ENCODE measurements around the gene GSE1. TPM values are rescaled to one million over a fixed set of nuclear protein-coding genes. Genes with fewer than 3 reads are reported as not detected.

GSE1 gene
- total RNA-seq, 2 donors from 2014 or later: 72.6 to 96.2 TPM

DNA sequence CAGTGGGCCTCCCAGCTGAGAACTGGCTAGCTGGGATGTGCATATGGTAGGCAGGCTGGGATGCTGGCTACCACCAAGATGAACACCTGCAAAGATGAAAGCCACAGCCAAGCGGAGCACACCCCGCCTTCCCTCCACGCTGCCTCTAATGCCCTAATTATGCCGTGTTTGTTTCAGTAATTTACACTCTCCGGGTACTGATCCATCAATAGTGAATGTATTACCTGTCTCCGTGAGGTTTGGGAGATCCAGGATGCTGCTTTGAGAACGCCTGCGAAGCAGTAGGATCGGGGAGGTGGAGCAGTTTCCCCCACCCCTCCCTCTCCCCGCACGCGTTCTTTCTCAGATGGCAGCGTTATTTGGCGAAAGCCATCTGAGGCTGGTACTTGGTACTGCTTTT, 28.9 kb upstream of the GSE1 start:
- DNase-seq (ENCODE audit: low spot score) (no peak), ATAC-seq (ENCODE audit: insufficient number of reproducible peaks, low FRiP score, low read depth) (no peak)
- Histone ChIP-seq H3K9me3 (no peaks in the 10 kb centered on the region), H3K27me3 (replicated peaks; ENCODE audit: insufficient read depth) (no peaks in the 10 kb centered on the region), H3K36me3 (no peaks in the 10 kb centered on the region), H3K27ac (no peak overlapping the region), H3K4me1 (ENCODE audit: control insufficient read depth in 1 of 2, low read depth in 2 of 2) (peaks cover 4 to 15% of the 10 kb centered on the region in 2 donors), H3K4me3 (no peak overlapping the region)
- TF ChIP-seq, protein P1, sequence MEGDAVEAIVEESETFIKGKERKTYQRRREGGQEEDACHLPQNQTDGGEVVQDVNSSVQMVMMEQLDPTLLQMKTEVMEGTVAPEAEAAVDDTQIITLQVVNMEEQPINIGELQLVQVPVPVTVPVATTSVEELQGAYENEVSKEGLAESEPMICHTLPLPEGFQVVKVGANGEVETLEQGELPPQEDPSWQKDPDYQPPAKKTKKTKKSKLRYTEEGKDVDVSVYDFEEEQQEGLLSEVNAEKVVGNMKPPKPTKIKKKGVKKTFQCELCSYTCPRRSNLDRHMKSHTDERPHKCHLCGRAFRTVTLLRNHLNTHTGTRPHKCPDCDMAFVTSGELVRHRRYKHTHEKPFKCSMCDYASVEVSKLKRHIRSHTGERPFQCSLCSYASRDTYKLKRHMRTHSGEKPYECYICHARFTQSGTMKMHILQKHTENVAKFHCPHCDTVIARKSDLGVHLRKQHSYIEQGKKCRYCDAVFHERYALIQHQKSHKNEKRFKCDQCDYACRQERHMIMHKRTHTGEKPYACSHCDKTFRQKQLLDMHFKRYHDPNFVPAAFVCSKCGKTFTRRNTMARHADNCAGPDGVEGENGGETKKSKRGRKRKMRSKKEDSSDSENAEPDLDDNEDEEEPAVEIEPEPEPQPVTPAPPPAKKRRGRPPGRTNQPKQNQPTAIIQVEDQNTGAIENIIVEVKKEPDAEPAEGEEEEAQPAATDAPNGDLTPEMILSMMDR (IDR thresholded peaks at IDR 0.05): no peak

DNA sequence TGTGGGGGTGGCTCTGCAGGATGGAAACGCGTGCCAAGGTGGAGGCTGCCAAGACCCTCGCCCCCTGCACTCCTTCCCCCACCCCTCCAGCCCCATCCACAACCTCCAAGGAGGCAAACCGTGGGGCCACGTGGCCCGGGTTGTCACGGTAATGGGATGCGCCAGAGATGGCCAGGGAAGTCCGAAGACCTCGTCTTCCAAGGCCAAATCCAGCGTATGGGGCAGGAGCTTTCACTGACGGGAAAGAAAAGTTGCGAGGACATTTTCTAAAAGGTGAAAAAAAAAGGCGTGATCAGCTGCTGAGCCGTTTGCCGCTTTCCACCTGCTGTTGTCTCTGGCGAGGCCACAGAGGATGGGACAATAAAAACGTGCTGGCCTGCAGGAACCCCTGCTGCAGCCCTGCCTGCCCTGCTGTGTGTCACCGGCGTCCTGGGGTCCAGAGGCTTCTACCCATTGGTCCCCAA, 28.3 kb upstream of the GSE1 start:
- Histone ChIP-seq H3K4me3 (no peak overlapping the region), H3K27ac (no peak overlapping the region), H3K36me3 (no peaks in the 10 kb centered on the region), H3K4me1 (ENCODE audit: control insufficient read depth in 1 of 2, low read depth in 2 of 2) (peaks cover 4 to 15% of the 10 kb centered on the region in 2 donors), H3K9me3 (no peaks in the 10 kb centered on the region), H3K27me3 (replicated peaks; ENCODE audit: insufficient read depth) (no peaks in the 10 kb centered on the region)
- ATAC-seq (ENCODE audit: insufficient number of reproducible peaks, low FRiP score, low read depth) (no peak), DNase-seq (ENCODE audit: low spot score) (no peak)
- TF ChIP-seq, protein P1 (IDR thresholded peaks at IDR 0.05): no peak

DNA sequence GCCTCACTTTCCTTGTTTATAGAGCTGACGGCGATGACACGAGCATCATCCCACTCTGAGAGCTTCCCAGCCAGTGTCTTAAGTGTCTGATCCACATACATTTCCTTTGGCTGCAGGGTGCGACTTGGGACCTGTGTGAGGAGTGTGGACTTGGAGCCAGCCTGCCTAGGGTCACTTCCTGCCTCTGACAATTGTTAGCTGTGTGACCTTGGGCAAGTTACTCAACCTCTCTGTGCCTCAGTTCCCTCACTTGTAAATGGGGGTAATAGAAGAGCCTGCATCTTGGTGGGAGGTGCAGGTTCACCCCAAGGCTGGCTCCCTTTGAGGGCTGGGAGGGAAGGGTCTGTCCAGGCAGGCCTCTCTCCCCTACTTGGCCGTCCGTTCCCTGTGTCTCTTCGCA, 27.4 kb upstream of the GSE1 start:
- Histone ChIP-seq H3K9me3 (no peaks in the 10 kb centered on the region), H3K27ac (no peak overlapping the region), H3K4me3 (no peak overlapping the region), H3K36me3 (no peaks in the 10 kb centered on the region), H3K4me1 (ENCODE audit: control insufficient read depth in 1 of 2, low read depth in 2 of 2) (peaks cover 4 to 15% of the 10 kb centered on the region in 2 donors), H3K27me3 (replicated peaks; ENCODE audit: insufficient read depth) (no peaks in the 10 kb centered on the region)
- no peak for DNase-seq (ENCODE audit: low spot score)
- ATAC-seq (ENCODE audit: insufficient number of reproducible peaks, low FRiP score, low read depth): no peak
- TF ChIP-seq, protein P1 (IDR thresholded peaks at IDR 0.05): no peak

DNA sequence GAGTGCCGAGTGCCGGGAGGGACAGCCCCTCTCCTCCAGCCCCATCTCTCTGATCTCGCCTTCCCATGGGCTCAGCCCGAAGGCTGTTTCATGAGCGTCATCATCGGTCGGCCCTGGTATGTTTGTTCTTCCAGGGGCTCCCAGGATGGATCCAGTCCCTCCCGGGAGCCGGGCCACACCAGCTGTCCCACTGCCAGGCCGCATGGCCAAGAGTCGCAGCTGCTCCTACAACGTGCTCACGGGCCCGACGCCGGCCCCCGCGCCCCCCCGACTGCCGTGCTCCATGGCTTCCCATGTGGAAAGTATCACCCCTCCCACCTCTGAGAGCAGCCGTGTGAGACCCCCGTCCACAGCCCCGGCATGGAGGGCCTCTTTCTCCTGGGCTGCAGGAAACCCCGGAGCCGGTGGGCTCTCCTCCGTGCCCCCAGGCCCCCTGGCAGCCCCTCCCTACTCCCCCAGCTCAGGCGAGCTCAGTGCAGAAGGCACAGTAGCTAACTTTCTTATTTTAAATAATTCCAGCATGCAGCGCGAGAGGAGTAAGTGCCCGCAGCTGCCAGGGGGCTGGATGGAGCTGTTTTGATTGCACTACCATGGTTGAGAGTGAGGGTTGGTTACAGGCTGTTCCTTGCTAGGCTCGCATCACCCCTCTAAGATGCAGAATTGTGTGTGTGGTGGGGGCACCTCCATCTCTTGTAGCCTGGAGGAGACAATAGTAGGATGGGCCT, 26.6 kb upstream of the GSE1 start:
- no peaks in the 10 kb centered on the region for H3K27me3 ChIP-seq (replicated peaks; ENCODE audit: insufficient read depth)
- no peak overlapping the region for H3K27ac ChIP-seq
- H3K4me3 ChIP-seq: peak overlapping the region; percentile 24
- DNase-seq (ENCODE audit: low spot score) (no peak), ATAC-seq (ENCODE audit: insufficient number of reproducible peaks, low FRiP score, low read depth) (no peak)
- H3K4me1 ChIP-seq (ENCODE audit: control insufficient read depth in 1 of 2, low read depth in 2 of 2): peaks cover 4 to 15% of the 10 kb centered on the region in 2 donors
- H3K36me3 ChIP-seq: no peaks in the 10 kb centered on the region
- no peaks in the 10 kb centered on the region for H3K9me3 ChIP-seq
- TF ChIP-seq, protein P1 (IDR thresholded peaks at IDR 0.05): no peak

DNA sequence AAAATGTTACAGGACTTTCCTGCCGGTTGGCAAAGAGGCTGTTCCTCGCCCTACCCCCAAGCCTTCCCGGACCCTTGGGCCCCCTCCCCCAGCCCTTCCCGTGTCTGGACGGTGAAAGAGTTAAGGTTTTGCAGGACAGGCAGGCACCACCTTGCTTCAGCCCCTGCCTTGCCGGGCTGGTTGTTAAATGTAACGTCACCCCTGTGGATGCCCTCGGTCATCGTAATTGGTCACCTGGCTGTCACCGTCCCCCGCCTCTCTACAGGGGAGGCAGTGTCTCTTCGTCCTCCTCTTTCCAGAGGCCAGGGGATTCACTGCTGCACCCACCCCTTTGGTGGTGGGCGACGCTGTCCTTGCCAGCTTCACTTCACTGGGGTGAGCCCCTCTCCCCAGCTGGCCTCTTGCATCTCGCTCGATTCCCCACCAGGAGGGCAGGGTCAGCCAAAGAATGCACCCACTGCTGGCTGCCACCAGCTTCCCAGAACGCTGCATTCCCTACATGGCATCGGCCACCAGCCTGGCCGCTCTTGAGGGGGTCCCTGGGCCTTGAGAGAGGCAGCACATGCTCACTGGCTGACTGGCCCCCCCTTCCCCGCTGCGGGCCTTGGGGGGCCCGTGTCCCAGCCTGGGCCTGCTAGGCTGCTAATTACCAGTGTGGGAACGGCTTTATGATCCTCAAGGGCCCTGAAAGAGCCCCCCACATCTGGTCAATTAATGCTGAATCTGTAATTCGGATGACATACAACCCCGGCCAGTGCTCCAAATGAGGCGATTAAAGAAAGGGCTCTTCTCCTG, 25.2 kb upstream of the GSE1 start:
- TF ChIP-seq, protein P1 (IDR thresholded peaks at IDR 0.05): no peak
- no peak for DNase-seq (ENCODE audit: low spot score)
- no peaks in the 10 kb centered on the region for H3K9me3 ChIP-seq
- no peak overlapping the region for H3K27ac ChIP-seq
- ATAC-seq (ENCODE audit: insufficient number of reproducible peaks, low FRiP score, low read depth): no peak
- H3K4me3 ChIP-seq: no peak overlapping the region
- no peaks in the 10 kb centered on the region for H3K36me3 ChIP-seq
- H3K4me1 ChIP-seq (ENCODE audit: control insufficient read depth in 1 of 2, low read depth in 2 of 2): peaks cover 4 to 15% of the 10 kb centered on the region in 2 donors
- H3K27me3 ChIP-seq (replicated peaks; ENCODE audit: insufficient read depth): no peaks in the 10 kb centered on the region
